Stimulated activated CD8-positive, alpha-beta memory T cell treated with anti-CD3 and anti-CD28 coated beads, Interleukin-4, amount 100 ng/mL, for 48 hours (primary cell): ENCODE results near the gene OOSP1.
"Not testable (repeated sequence)": the region's sequence is repeated elsewhere in the genome, so short reads cannot be mapped to it uniquely, and the experiment has no call there.

ENCODE experiments used
- DNase-seq: peaks from one replicate; pipeline ENCODE4 v3.0.0-alpha.2; 2020

OOSP1 gene

DNA sequence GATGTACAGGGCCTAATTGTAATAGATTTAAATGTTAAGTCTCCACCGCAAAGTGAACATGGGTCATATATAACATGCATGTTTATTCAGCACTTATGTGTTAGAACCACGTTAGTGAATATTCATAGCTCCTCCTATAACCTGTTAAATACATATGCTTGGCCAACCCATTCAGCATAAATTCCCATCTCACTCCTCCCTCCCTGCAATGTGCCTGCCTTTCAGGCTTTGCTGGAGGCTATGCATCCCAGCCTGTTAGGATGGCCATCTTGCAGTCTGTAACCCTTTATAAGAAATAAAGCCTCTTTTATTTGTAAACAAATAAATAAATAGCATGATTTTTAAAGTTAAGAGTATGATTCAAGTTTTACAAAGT lies 23.9 kb downstream of the OOSP1 start:
- DNase-seq = no peak

DNA sequence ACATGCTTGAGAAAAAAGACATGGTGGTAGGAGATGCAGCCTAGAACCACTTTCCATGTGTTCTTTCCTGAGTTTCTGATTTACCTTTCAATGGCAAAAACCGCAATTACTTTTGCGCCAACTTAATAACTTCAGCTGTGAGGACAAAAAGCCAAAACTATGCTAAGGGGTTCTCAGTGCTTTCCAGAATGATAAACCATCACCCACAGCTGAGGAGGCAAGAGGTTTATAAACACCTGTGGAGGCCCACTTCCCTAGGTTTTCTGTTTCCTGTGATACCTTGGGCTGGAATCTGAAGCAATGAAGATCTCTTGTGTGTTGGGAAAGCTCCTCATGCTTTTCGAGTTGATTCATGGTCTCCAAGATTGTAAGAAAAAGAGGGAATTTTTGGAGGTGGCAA lies 25.5 kb downstream of the OOSP1 start, which contains the start of gene OOSP4A:
Gene OOSP4A, plus strand, starts transcription at position 301 of the 400 bp plus-strand sequence. Its CDS starts 0 bp downstream, at position 301.
- DNase-seq = no peak

GRCh38 chr11:59965424-59965823 lies 27.2 kb downstream of the OOSP1 start:
- no peak for DNase-seq

- no peak for DNase-seq
Observed at GRCh38 chr11:59966201-59966600, 28.0 kb downstream of the OOSP1 start.

DNA sequence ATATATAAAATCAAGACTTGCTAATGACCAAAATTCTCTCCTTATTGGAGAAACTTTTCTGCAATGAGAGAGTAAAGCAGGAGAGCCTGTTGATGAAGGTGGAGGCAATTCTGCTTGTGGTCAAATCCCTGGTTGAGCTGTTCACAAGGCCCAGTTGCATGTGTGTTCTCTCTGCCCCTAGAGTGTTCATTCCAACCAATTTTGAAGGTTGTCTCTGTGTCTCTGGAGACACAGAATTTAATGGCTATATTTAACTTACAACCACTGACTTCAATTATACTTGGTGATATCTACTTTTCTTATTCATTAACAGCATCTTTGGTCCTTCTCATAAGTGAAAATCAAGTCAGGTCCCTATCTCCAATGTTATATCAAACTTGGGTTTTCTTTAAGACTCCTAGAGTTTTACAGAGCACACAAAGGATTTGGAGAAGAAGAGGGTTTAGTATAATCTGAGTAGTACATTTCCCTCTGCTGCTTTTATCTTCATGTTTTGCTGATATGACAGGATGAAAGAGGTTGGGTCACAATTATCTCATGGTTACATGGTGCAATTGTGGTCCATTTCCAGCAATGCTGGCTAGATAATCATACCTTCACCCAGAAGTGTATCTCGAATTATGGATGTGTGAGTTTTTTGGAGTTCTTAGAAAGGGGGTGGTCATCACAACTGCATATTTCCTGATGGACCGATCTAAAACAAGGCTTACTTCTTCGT lies 29.6 kb downstream of the OOSP1 start:
- DNase-seq = no peak

- no peak for DNase-seq
Observed at GRCh38 chr11:59968395-59968783, 30.2 kb downstream of the OOSP1 start.

- DNase-seq = no peak
Observed at GRCh38 chr11:59973097-59973496, 34.9 kb downstream of the OOSP1 start.

DNA sequence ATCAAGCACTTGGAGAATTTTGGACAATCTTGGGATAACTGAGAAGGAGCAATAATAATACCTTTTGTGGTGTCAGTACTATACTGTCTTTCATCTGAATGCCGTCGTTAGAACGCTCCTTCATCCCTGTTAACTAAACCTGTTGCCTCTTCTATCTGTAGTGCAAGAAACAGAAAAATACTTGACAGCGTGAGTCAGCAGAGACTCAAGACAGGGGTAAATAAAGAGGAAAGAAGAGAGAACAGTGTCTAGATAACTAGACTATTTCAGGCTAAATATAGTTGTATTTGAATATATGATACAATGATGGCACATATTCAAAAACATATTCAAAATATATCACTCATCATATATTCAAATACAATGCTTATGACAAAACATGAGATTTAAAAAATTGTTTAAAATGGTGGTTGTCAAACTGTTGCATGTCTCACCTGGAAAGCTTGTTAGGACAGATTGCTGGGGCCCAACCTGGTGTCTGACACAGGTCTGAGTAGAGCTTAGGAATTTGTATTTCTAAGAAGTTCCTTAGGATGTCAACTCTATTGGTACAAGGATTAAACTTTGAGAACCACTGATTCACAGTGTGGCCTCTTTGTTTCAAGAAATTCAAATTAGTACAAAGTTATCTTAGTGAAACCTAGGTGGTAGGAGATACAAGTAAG lies 43.0 kb downstream of the OOSP1 start:
- no peak for DNase-seq

DNA sequence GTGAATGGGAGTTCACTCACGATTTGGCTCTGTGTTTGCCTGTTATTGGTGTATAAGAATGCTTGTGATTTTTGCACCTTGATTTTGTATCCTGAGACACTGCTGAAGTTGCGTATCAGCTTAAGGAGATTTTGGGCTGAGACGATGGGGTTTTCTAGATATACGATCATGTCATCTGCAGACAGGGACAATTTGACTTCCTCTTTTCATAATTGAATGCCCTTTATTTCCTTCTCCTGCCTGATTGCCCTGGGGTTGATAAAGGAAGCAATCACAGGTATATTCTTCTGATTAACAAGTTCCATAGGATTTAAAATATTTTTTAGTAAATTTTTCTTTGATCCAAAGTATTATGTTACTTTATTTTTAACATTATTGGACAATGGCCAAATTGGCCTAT lies 43.8 kb downstream of the OOSP1 start:
- not testable (repeated sequence) for DNase-seq

- DNase-seq = no peak
Observed at GRCh38 chr11:59983212-59983611, 45.0 kb downstream of the OOSP1 start.

GRCh38 chr11:59984368-59984767 lies 46.1 kb downstream of the OOSP1 start:
- DNase-seq = no peak

DNA sequence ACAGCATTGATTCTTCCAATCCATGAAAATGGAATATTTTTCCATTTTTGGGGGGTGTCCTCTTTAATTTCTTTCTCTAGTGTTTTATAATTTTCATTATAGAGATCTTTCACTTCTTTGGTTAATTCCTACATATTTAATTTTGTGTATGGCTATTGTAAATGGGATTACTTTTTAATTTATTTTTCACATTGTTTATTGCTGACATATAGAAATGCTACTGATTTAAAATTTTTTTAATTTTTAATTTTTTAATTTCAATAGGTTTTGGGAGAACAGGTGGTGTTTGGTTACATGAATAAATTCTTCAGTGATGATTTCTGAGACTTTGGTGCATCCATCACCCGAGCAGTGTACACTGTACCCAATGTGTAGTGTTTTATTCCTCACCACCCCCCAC lies 52.2 kb downstream of the OOSP1 start:
- no peak for DNase-seq

DNA sequence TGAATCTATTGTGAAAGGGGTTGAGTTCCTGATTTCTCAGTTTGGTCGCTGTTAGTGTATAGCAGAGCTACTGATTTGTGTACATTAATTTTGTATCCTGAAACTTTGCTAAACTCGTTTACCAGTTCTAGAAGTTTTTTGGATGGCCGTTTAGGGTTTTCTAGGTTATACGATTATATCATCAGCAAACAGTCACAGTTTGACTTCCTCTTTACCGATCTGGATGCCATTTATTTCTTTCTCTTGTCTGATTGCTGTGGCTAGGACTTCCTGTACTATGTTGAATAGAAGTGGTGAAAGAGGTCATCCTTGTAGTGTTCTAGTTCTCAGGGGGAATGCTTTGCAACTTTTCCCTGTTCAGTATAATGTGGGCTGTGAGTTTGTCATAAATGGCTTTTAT lies 54.2 kb downstream of the OOSP1 start:
- DNase-seq = no peak

- no peak for DNase-seq
Observed at GRCh38 chr11:59997800-59998199, 59.6 kb downstream of the OOSP1 start.

DNA sequence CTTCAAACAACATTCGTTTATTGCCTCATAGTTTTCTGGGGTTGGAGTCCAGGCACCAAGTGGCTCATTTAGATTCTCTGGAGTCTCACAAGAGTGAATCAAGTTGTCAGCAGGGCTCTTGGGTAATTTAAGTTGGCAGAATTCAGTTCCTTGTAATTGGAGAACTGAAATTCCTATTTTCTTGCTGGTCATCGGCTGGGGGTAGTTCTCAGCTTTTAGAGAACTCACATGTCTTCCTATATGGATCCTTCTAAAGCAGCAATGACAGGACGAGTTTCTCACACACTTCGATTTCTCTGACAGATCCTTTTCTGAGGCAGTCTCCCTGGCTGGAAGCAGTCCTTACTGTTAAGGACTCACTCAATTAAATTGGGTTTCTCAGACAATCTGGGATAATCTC lies 61.5 kb downstream of the OOSP1 start:
- no peak for DNase-seq

DNA sequence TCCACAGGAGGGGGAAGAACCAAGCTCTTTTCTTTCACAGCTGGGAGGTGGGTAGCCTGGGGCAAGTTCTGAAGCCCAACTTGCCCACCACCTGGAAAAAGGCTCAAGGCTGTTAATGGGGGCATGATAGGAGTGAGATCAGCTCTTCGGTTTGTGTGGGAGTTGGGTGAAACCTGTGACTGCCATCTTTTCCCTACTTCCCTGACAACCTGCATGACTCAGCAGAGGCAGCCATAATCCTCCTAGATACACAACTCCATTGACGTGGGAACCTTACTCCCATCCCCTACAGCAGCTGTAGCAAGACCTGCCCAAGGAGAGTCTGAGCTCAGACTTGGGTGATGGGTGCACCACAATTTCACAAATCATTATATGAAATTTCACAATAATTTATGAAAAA lies 65.5 kb downstream of the OOSP1 start:
- DNase-seq = no peak

DNA sequence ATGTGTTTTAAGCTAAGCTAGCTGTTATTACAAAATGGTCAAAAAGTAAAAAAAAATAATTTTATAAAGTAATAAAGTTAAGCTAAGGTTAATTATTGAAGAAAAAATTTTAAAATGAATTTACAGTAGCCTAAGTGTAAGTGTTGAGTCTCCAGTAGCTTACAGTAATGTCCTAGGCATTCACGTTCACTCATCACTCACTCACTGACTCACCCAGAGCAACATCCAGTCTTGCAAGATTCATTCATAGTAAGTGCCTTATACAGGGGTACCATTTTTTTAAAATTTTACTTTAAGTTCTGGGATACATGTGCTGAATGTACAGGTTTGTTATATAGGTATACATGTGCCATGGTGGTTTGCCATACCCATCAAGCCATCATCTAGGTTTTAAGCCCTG lies 67.1 kb downstream of the OOSP1 start:
- no peak for DNase-seq
